ENCODE measurements around the gene SPESP1. TPM values are rescaled to one million over a fixed set of nuclear protein-coding genes. Genes with fewer than 3 reads are reported as not detected.

Gene SPESP1
- total and polyA plus RNA-seq, 2 donors (not counting 3 experiments of a cell fraction or from before 2014, with no cell fraction given) = 1.5 to 2.0 TPM

GRCh38 chr15:68934341-68934740, 4.0 kb downstream of the SPESP1 start:
- BruUV-seq (replicated peaks) = no TSS peak
- no peak overlapping the region for H2AFZ ChIP-seq (ENCODE audit: low read depth, low read length)
- dilution Hi-C loops (cut with MboI; ENCODE audit: extremely low pct_ligation_motif_present, low sequenced_read_pairs) = no loop called here
- H3K9ac ChIP-seq (replicated peaks; ENCODE audit: extremely low read depth, insufficient read depth, low read length) = no peak overlapping the region
- H3K9me1 ChIP-seq (replicated peaks; ENCODE audit: control insufficient read depth, extremely low read depth, insufficient read depth, low read length) = no peaks in the 10 kb centered on the region
- no peaks in the 10 kb centered on the region for H4K20me1 ChIP-seq (replicated peaks; ENCODE audit: control insufficient read depth, extremely low read depth, insufficient read depth, low read length)
- H3K4me1 ChIP-seq (ENCODE audit: control insufficient read depth, extremely low read depth, insufficient read depth, low read length) = no peaks in the 10 kb centered on the region
- intact Hi-C loops (cut with micrococcal nuclease) = no loop called here
- no peaks in the 10 kb centered on the region for H3K9me3 ChIP-seq (replicated peaks; ENCODE audit: control insufficient read depth, insufficient read depth, low read length)
- ChIA-PET POLR2A (no interaction called here), CTCF (interaction anchor here (3.3 kb wide), 1 partner anchor 9 kb away, joined by 13 read pairs; no protein-coding TSS in a partner anchor)
- H3K79me2 ChIP-seq (ENCODE audit: control insufficient read depth, insufficient read depth, low read length) = no peaks in the 10 kb centered on the region
- H3K27ac ChIP-seq (ENCODE audit: insufficient read depth, low read depth, low read length) = no peak overlapping the region
- TF ChIP-seq EZH2 (IDR thresholded peaks at IDR 0.05; ENCODE audit: borderline replicate concordance, low read depth, low read length, severe bottlenecking) = no peak
- TF ChIP-seq FOS (IDR thresholded peaks at IDR 0.05; ENCODE audit: borderline replicate concordance, insufficient read depth, low read length) = no peak
- no peak for TF ChIP-seq GATA2 (IDR thresholded peaks at IDR 0.05; ENCODE audit: insufficient read depth, insufficient read length, low read depth, low read length)
- no peak for TF ChIP-seq POLR2AphosphoS5 (IDR thresholded peaks at IDR 0.05; ENCODE audit: insufficient read depth, low read depth, low read length)
- TF ChIP-seq MAX (IDR thresholded peaks at IDR 0.05; ENCODE audit: insufficient read depth, insufficient read length) = no peak
- no peak for TF ChIP-seq MYC (IDR thresholded peaks at IDR 0.05; ENCODE audit: low read depth, low read length)
- TF ChIP-seq JUN (IDR thresholded peaks at IDR 0.05; ENCODE audit: borderline replicate concordance, insufficient read depth, insufficient read length, low read depth) = no peak
- no peak for TF ChIP-seq POLR2A (IDR thresholded peaks at IDR 0.05; ENCODE audit: low read depth, low read length)
- TF ChIP-seq CTCF (IDR thresholded peaks at IDR 0.05; ENCODE audit: extremely low read depth in 1 of 2, insufficient read depth in 1 of 2, low read depth in 1 of 2, low read length in 2 of 2) = no peak
- no peaks in the 10 kb centered on the region for H3K27me3 ChIP-seq (ENCODE audit: control insufficient read depth in 2 of 2, insufficient read depth in 2 of 2, low read length in 2 of 2)
- no peak overlapping the region for H3K4me3 ChIP-seq (replicated peaks in 1 of 3; ENCODE audit: insufficient read depth in 1 of 3, low read depth in 1 of 3, low read length in 3 of 3)
- H3K36me3 ChIP-seq (ENCODE audit: control insufficient read depth in 2 of 2, extremely low read depth in 1 of 2, insufficient read depth in 2 of 2, low read length in 2 of 2) = no peaks in the 10 kb centered on the region
- no peak for FAIRE-seq
- no peak for DNase-seq (ENCODE audit: low read depth, low spot score)
- no peak overlapping the region for H3K4me2 ChIP-seq (ENCODE audit: insufficient read depth, low read length)
